Measurements from ENCODE around the gene LGI2.

Gene LGI2

GRCh38 chr4:24999392-25000089 is 31.2 kb downstream of the LGI2 start:
- no peak overlapping the region for H3K4me3 ChIP-seq (ENCODE audit: low read depth, low read length)
- no peak for DNase-seq (ENCODE audit: low read depth)
- no peak for TF ChIP-seq MAX (IDR thresholded peaks at IDR 0.05; ENCODE audit: low read depth, low read length)
- no peak for TF ChIP-seq POLR2A (IDR thresholded peaks at IDR 0.05; ENCODE audit: extremely low read depth, insufficient read length)
- TF ChIP-seq MYC (IDR thresholded peaks at IDR 0.05; ENCODE audit: low read depth, low read length): no peak
- TF ChIP-seq CTCF (IDR thresholded peaks at IDR 0.05; ENCODE audit: low read depth, low read length): no peak

GRCh38 chr4:24995346-24995919 is 35.3 kb downstream of the LGI2 start:
- no peak overlapping the region for H3K4me3 ChIP-seq (ENCODE audit: low read depth, low read length)
- DNase-seq (ENCODE audit: low read depth): no peak
- TF ChIP-seq CTCF (IDR thresholded peaks at IDR 0.05; ENCODE audit: low read depth, low read length): no peak
- TF ChIP-seq MYC (IDR thresholded peaks at IDR 0.05; ENCODE audit: low read depth, low read length): no peak
- TF ChIP-seq MAX (IDR thresholded peaks at IDR 0.05; ENCODE audit: low read depth, low read length): no peak
- TF ChIP-seq POLR2A (IDR thresholded peaks at IDR 0.05; ENCODE audit: extremely low read depth, insufficient read length): no peak

- no peak for TF ChIP-seq POLR2A (IDR thresholded peaks at IDR 0.05; ENCODE audit: extremely low read depth, insufficient read length)
- TF ChIP-seq MYC (IDR thresholded peaks at IDR 0.05; ENCODE audit: low read depth, low read length): no peak
- no peak for TF ChIP-seq CTCF (IDR thresholded peaks at IDR 0.05; ENCODE audit: low read depth, low read length)
- no peak for TF ChIP-seq MAX (IDR thresholded peaks at IDR 0.05; ENCODE audit: low read depth, low read length)
- H3K4me3 ChIP-seq (ENCODE audit: low read depth, low read length): no peak overlapping the region
- DNase-seq (ENCODE audit: low read depth): no peak
Measured at GRCh38 chr4:24993551-24994080, 37.1 kb downstream of the LGI2 start.

GRCh38 chr4:24992968-24993367 is 37.8 kb downstream of the LGI2 start:
- DNase-seq (ENCODE audit: low read depth): no peak
- no peak for TF ChIP-seq CTCF (IDR thresholded peaks at IDR 0.05; ENCODE audit: low read depth, low read length)
- no peak for TF ChIP-seq MYC (IDR thresholded peaks at IDR 0.05; ENCODE audit: low read depth, low read length)
- TF ChIP-seq POLR2A (IDR thresholded peaks at IDR 0.05; ENCODE audit: extremely low read depth, insufficient read length): no peak
- no peak for TF ChIP-seq MAX (IDR thresholded peaks at IDR 0.05; ENCODE audit: low read depth, low read length)
- no peak overlapping the region for H3K4me3 ChIP-seq (ENCODE audit: low read depth, low read length)

- no peak overlapping the region for H3K4me3 ChIP-seq (ENCODE audit: low read depth, low read length)
- no peak for TF ChIP-seq MYC (IDR thresholded peaks at IDR 0.05; ENCODE audit: low read depth, low read length)
- TF ChIP-seq MAX (IDR thresholded peaks at IDR 0.05; ENCODE audit: low read depth, low read length): no peak
- no peak for TF ChIP-seq POLR2A (IDR thresholded peaks at IDR 0.05; ENCODE audit: extremely low read depth, insufficient read length)
- no peak for TF ChIP-seq CTCF (IDR thresholded peaks at IDR 0.05; ENCODE audit: low read depth, low read length)
- no peak for DNase-seq (ENCODE audit: low read depth)
Measured at GRCh38 chr4:24991015-24991414, 39.7 kb downstream of the LGI2 start.
